Inflammatory macrophage (primary cell): ENCODE measurements around the gene NBPF9.
"Not testable (repeated sequence)": the region's sequence is repeated elsewhere in the genome, so short reads cannot be mapped to it uniquely, and the experiment has no call there.

ENCODE experiments used
- DNase-seq, 2 donors: peaks; one replicate each; pipeline ENCODE4 v3.0.0-alpha.2; 2020 to 2022
- total RNA-seq, 18 experiments: gene quantifications; one replicate each; lab custom pipeline; 2026; ENCODE audit warnings: mixed read lengths in 6 of 18, inconsistent platforms in 2 of 18; lab: John Stamatoyannopoulos, UW

Gene NBPF9, protein sequence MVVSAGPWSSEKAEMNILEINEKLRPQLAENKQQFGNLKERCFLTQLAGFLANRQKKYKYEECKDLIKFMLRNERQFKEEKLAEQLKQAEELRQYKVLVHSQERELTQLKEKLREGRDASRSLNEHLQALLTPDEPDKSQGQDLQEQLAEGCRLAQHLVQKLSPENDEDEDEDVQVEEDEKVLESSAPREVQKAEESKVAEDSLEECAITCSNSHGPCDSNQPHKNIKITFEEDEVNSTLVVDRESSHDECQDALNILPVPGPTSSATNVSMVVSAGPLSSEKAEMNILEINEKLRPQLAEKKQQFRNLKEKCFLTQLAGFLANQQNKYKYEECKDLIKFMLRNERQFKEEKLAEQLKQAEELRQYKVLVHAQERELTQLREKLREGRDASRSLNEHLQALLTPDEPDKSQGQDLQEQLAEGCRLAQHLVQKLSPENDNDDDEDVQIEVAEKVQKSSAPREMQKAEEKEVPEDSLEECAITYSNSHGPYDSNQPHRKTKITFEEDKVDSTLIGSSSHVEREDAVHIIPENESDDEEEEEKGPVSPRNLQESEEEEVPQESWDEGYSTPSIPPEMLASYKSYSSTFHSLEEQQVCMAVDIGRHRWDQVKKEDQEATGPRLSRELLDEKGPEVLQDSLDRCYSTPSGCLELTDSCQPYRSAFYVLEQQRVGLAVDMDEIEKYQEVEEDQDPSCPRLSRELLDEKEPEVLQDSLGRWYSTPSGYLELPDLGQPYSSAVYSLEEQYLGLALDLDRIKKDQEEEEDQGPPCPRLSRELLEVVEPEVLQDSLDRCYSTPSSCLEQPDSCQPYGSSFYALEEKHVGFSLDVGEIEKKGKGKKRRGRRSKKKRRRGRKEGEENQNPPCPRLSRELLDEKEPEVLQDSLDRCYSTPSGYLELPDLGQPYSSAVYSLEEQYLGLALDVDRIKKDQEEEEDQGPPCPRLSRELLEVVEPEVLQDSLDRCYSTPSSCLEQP (N-terminal part only)
- total RNA-seq = 4.0 to 34.8 (median 7.4) reads per million in 18 experiments

DNA sequence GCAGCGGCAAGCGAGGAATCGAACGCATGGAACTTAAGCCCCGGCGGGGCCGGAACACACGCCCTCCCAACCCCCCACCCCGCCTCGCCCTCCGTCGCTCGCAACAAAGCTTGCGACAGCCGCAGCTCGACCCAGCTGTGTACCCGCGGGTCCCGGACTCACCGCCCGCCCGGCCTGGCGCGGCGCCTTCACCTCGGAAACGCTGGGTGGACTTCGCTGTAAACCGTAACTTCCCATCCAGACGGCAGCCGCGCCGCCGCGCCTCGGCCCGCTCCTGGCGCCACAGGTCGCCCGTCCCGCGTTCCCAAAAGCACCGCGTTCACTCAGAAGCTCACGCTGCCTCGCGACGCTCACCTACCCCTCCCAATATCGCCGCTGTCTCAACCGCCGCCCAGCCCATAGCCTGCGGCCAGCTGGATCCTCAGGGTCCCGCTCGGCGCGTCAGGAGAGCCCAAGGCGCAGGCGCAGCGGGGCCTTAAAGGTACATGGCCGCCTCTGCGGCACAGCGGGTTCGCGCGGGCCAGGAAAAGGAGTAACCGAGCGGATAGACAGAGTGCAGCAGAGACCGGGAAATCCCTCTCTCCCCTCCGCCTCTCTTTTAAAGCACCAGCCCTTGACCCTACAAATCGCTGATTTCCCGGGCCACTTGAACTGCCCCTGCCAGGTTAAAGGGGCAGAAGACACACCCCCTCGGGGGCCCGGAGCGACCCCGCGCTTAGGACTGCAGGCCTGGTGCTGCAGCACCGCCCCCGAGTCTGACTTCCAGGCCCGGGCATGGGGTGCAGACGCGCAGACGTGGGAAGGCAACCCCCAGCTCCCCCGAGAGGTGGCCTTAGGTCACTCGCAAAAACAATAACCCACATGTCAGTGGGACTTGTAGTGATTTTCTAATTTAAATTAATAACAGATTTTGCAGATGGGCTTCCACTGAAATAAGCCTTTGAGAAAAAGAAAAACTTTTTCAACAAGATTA lies at the start of gene NBPF9:
NBPF9 (minus strand) TSS at position 443 of the 973 bp plus-strand sequence. CDS start 21,412 bp downstream, outside the sequence.
- peak; percentile 4 to 6 for DNase-seq

DNA sequence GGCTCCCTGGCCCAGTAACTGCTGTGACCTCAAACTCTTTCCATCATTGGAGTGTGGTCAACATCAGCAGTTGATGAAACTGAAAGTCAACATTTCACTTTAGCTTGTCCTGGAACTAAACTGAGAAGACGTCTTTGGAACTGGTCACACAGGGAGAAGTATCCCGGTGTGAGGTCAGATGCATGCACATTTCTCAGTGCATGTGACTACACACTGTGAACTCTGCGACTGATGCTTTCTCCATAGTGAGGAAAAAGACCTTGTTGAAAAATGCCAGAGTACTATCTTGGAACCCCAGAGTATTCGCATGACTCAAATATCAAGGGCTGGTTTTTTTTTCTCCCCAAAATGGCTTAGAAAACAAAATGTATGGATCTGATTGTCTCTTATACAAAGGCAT lies 46.6 kb upstream of the NBPF9 start:
- DNase-seq = not testable (repeated sequence)

DNA sequence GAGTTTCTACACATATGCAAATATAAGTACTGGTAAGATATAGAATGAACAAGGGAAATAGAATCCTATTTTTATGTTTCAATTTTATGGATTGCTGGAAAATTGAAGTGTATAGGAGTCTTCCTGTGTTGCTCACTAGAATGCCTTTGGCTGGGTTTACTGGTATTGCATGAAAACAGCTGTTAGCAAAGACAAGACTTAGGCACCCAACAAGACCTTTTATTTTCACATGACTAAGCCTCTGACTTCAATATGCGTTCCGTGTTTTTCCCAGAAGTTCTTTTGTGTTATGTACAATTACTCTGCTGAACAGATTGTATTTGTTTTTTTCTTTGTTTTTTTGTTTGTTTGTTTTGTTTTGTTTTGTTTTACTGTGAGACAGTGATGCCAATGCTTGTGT lies 34.2 kb upstream of the NBPF9 start:
- not testable (repeated sequence) for DNase-seq

DNA sequence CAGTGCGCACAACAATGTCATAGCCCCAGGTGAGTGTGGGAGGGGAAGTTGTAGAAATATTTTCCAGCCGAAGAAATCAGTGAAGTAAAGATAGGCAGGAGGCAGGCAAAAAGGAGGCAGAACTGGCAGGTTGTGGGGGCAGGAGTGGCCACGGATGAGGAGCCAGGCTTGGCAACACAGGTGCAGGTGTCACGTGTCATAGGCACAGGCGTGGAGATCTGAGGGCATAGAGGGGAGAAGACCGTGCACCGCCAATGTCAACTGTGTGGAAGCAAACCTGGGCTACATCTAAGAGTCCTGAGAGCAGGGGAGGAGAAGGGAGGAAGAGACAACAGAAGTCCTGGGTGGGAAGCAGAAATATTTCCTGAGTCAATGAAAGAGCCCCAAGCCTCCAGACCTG lies 27.6 kb upstream of the NBPF9 start:
- DNase-seq = not testable (repeated sequence)

DNA sequence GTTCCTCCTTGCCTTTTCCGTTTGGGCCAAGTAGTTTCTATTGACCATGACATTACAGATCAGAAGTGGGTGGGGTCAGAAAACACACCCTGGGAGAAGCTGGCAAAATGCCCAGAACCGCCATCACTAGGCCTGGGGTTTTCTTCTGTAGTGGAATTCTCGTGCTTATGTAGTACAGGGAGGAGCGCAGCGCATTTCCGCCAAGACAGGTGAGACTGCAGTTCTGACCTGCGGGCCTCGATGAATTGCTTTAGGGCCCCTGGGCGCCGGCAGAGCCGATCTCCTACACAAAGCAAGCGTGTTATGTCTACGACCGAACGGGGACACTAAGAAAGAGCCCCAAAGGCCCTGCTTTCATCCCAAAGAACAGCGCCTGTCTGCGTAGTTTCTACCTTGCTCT lies 25.9 kb upstream of the NBPF9 start:
- DNase-seq = not testable (repeated sequence)

DNA sequence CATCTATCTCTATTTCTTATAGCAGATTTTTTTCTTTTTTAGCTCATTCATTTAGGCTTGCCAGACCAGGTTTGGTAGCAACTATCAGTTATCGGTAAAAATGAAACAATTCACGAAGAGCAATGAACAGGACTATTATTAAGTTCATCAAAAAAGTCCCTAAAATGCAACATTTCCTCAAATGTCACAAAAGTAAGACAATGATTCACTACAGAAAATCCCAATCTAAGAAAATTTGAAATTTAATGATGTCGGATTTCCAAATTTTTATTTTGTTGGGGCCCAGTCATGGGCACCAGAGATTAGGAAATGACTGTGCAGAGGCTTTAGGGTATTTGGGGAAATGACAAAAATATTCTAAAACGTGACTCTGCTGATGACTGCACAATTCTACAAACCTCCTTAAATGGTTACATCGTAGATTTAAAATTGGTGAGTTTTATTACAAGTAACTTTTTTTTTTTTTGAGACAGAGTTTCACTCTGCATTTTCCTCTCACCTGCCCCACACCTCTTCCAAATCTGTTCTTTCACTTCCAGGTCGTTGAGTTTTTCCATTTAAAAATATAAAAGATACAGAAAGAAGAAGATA lies 23.3 kb upstream of the NBPF9 start:
- peak in 1 of 2 donors; percentile 2 for DNase-seq

DNA sequence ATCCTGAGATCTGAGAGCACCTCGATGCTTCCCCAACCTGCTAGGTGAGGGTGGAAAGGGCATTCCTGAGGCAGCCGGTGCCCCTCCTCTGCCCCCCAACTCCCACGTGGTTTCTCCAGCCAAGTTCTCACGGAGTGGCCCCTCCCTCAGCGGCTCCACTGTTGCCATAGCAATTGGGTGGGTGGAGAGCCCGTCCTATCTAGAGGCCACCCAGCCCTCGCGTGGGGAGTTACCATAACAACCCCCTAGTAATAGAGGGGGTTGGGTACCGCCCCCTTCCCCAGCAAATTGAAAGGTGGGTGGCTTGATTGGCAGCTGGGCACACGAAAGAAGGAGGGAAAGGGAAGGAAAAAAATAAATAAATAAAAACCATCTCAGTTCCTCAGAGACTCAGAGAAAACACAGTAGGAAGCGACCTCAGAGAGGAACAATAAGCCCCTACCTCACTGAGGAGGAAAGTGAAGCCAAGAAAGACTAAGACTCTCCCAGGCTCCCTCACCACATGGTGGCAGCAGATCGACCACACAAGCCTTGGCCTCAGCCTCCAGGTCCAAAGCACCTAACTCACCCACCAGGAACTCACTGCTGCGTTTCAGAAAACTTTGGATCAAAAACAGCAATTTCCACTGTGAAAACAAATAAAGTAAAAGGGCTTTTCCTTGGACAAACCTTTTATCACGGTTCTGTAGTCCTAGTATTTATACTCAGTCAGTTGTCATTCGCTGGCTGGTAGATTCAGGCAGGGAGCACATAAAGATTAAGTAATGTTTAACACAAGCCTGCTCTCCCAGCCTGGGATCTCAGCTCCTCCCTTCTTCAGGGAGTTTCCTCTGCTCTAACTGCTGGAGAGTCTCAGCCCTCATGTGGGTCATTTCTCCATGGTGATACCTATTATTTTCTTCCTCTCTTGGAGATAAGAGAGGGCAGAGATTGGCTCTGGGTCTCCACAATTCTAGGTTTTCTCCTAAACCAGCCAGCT lies 20.9 kb upstream of the NBPF9 start:
- DNase-seq = peak in 1 of 2 donors; percentile 0

DNA sequence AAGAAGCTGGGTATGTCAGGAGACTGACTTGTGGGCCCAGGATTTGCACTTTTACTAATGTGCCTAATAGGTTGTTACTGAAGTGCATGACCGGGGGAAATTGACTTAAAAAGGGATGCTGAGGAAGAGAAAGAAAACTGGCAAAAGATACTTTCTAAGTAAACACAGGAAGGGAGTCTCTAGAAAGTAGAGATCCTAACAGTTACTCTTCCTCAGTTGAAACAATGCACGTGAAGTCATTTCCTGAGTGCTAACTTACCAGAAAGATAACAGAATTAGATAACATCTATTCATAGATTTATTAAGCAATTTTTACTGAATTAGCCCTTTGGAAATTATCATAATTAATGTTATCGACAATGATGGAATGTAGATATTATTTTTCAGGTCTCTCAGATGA lies 9.5 kb upstream of the NBPF9 start:
- not testable (repeated sequence) for DNase-seq

DNA sequence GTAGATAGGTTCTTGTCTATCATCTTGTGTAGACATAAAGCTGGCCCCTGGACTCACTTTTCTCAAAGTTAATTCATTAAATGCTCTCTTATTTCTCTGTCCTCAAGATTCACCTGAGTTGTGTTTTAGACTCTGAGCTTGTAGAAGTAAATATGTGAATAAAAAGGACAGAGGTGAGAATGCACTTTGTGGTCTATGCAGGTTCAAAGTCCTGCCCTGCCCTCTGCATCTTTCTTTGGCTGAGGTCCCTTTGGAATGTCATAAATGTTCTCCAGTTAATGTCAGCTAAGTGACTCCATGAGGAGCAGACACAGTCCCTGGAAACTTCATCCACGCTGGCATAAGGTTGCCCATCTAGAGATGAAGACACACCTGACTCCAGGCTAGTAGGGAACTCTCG lies 7.0 kb upstream of the NBPF9 start:
- not testable (repeated sequence) for DNase-seq

DNA sequence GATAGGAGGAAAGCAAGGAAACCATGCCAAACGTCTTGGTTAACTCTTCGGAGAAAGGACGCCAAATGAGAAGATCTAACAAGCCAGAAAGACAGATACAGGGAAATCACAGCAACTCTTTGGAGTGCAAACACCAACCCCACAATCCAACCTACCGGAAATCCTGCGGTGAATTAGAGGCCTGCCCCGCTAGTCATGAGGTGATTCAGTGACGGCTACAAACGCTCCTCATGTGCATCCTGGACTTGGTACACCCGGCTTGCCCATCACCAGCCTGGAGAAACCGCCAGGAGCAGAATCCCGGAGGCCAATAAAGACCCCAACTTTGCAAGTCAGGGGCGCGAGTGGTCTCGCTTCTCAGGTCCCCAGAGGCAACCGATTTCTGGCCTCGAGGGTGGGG lies 777 bp downstream of the NBPF9 start:
- not testable (repeated sequence) for DNase-seq

DNA sequence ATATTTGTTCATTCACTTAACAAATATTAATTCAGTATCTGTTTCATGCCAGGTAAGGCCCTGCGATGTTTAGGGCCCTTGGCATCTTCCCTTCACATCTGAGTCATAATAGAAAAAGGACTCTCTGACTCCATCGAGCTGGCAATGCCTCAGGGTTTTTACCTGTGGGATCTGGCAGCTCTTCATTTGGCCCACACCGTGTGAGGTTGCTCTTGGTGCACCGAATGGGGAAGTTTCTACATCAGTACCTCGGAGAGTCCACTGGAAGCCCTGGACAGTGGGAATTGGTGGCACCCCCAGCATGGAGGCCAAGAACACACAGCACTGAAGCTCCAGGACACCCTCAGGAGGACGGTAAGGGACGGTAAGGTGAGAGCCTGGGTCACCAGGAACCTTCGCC lies 5.1 kb downstream of the NBPF9 start:
- DNase-seq = not testable (repeated sequence)

DNA sequence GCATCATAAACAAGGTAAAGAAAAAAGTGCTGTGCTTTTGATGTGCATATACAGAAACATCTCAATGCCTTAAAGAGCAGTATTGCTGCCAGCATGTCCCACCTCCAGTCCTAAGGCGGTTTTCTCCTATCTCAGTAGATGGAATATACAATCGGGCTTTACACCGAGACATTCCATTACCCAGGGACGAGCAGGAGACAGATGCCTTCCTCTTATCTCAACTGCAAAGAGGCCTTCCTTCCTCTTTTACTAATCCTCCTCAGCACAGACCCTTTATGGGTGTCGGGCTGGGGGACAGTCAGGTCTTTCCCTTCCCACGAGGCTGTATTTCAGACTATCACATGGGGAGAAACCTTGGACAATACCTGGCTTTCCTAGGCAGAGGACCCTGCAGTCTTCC lies 10.2 kb downstream of the NBPF9 start:
- not testable (repeated sequence) for DNase-seq

DNA sequence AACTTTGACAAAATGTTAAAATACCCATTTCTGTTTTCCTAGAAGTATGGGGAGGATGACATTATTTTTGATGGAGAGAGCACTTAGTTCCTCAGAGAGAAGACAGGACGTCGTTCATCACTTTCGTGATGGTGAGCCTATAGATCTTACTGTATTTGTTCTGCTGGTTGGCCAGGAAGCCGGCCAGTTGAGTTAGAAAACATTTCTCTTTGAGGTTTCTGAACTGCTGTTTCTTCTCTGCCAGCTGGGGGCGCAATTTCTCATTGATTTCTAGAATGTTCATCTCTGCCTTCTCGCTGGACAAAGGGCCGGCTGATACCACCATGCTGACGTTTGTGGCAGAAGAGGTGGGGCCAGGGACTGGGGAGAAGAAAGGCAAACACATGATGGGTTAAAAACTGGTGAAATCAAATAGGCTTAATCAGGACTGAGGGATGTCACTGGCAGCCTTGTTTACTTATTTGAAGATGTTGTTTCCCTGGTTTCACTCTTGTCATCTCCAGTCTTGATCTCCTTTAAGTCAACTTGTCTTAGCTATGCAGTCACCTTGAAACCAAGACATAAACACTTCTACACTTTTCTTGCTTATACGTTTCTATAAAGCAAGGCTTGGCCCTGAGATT lies 27.7 kb downstream of the NBPF9 start:
- DNase-seq = not testable (repeated sequence)

DNA sequence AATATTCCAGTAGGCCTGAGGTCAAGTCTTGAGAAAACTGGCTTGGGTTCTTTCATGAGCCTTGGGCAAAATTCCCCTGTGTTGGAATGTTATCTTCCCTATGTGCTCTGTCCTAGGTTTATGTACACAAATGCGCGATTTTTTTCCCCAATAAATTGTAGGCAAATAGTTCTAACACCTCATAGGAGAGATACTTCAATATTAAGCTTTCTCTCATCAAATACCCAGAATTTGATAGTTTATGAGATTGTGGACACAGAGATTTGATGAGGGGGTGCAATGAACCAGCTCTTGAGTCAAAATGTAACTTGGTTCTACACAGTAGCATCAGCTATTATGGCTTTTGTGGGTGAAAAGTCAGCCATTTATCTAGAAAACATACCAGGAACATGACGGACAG lies 38.7 kb downstream of the NBPF9 start:
- DNase-seq = not testable (repeated sequence)

DNA sequence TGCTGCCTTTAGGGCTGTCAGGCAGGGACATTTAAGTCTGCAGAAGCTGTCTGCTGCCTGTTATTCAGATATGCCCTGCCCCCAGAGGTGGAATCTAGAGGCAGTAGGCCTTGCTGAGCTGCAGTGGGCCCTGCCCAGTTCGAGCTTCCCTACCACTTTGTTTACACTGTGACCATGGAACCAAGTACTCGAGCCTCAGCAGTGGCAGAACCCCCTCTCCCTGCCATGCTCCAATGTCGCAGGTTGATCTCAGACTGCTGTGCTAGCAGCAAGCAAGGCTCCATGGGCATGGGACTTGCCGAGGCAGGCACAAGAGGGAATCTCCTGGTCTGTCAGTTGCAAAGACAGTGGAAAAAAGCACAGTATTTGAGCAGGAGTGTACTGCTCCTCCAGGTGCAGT lies 60.3 kb downstream of the NBPF9 start:
- DNase-seq = not testable (repeated sequence)

DNA sequence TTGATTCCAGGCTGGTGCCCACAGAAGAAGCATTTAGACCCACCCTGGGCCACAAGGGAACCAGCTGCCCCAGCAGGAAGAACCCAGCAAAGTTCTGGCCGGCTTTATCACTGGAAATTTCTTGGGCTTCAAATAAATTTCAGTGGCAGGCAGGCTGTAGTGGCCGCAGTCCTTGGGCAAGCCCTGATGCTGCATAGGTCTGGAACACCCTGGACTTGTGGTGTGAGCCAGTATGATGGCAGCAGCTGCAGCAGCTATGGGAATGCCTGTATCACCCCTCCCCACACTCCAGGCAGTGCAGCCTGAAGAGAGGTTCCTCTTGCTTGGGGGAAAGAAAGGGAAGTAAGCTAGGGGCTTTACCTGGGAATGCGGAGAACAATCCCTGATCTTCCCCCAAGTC lies 69.4 kb downstream of the NBPF9 start:
- DNase-seq = not testable (repeated sequence)

DNA sequence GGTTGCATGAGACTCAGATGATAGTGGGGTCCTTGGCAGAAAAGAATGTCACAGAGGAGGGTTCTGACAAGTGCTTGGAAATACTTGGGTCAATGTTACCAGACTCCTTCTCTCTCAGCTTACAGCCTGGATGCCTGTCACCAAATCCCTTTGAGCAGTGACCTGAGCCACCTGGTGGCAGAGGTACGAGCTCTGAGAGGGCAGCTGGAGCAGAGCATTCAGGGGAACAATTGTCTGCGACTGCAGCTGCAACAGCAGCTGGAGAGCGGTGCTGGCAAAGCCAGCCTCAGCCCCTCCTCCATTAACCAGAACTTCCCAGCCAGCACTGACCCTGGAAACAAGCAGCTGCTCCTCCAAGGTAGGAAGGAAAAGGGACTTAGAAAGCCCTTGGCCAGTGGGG lies 79.0 kb downstream of the NBPF9 start:
- DNase-seq = not testable (repeated sequence)

DNA sequence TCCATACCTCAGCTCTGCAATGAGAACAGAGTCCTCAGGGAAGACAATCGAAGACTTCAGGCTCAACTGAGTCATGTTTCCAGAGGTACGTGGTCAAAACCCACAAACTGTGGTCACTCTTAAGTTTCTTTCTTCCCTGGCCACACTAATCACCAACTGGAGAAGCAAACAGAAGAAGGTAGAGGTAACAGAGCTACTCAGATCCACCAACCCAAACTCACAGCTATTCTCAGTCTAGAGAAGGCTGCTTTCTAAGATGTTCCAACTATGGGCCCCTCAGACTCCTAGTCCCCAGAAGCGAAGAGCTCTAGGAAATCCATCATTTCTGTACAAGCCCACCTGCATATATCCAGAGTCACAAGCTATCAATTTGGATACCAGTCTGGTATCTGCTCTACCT lies 84.8 kb downstream of the NBPF9 start:
- not testable (repeated sequence) for DNase-seq

DNA sequence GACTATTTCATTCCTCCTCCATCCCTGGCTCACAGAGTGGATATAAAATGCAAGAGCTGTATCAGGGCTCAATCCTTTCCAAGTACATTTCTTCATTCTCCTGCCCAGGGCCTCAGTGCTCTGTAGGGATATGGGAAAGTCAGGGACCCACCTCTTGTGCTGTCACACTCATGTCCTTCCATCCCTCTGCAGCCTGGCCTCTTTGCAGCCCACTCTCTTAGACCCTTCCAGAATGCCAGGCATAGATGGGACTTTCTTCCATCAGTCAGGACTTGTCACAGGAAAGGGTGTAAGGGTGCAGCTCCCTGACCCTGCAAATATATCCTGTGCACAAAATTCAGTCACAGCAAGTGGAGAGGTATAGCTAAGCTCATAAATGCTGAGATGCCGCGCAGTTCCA lies 86.7 kb downstream of the NBPF9 start:
- not testable (repeated sequence) for DNase-seq

DNA sequence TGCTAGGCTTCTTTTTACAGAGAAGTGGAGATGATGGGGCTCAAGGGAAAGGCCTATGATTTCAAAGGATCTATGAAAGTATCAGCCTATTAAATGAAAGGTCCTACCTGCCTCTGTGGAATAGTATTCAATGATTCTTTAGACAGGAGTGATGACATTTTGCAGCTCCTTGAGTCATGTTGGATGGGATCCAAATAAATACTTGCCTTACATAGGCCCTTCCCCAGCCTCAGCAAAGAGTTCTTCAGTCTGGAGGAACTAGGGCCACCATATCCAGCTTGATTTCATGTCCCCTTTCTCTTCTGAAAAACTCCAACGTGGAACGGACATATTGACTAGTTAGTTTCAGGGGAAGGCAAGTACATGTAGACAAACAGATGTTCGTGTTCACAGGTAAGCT lies 87.8 kb downstream of the NBPF9 start:
- not testable (repeated sequence) for DNase-seq
